GM13976 (cell line): ENCODE data around the gene ZNF146.

Source experiments
- DNase-seq: peaks from one replicate; pipeline ENCODE4 v3.0.0; 2012; ENCODE audit warnings: low spot score
- in situ Hi-C: fragments of 300-500 bp; cut with MboI; formaldehyde crosslinking; loops from one replicate; pipeline ENCODE4 v1.12.0; 2022; ENCODE audit warnings: low sequenced_read_pairs, mixed read lengths, inconsistent platforms; ENCODE audit not compliant: unreplicated experiment
- TF ChIP-seq, protein P1 (sequence below): IDR thresholded peaks from 2 replicates; pipeline ENCODE4 v1.5.1; 2012; ENCODE audit warnings: borderline replicate concordance, mild to moderate bottlenecking; ENCODE audit not compliant: insufficient read depth; ENCODE audit errors: extremely low read depth, missing control alignments, control extremely low read depth

The ZNF146 gene

DNA sequence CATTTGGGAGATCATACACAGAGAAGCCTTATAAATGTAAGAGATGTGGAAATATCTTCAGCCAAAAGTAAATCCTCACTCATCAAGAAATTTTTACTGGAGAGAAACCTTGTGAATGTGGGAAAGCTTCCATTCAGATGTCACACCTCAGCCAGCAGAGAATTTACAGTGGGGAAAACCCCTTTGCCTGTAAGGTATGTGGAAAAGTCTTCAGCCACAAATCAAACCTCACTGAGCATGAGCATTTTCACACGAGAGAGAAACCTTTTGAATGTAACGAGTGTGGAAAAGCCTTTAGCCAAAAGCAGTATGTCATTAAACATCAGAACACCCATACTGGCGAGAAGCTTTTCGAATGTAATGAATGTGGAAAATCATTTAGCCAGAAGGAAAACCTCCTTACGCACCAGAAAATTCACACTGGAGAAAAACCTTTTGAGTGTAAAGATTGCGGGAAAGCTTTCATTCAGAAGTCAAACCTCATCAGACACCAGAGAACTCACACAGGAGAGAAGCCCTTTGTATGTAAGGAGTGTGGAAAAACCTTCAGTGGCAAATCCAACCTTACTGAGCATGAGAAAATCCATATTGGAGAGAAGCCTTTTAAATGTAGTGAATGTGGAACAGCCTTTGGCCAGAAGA, 21.5 kb downstream of the ZNF146 start:
- TF ChIP-seq, protein P1, sequence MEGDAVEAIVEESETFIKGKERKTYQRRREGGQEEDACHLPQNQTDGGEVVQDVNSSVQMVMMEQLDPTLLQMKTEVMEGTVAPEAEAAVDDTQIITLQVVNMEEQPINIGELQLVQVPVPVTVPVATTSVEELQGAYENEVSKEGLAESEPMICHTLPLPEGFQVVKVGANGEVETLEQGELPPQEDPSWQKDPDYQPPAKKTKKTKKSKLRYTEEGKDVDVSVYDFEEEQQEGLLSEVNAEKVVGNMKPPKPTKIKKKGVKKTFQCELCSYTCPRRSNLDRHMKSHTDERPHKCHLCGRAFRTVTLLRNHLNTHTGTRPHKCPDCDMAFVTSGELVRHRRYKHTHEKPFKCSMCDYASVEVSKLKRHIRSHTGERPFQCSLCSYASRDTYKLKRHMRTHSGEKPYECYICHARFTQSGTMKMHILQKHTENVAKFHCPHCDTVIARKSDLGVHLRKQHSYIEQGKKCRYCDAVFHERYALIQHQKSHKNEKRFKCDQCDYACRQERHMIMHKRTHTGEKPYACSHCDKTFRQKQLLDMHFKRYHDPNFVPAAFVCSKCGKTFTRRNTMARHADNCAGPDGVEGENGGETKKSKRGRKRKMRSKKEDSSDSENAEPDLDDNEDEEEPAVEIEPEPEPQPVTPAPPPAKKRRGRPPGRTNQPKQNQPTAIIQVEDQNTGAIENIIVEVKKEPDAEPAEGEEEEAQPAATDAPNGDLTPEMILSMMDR = no peak

DNA sequence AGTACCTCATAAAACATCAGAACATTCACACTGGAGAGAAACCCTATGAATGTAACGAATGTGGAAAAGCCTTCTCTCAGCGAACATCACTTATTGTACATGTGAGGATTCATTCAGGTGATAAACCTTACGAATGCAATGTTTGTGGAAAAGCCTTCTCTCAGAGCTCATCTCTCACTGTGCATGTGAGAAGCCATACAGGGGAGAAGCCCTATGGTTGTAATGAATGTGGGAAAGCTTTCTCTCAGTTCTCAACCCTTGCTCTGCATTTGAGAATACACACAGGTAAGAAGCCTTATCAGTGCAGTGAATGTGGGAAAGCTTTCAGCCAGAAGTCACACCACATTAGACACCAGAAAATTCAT, 22.0 kb downstream of the ZNF146 start:
- no peak for DNase-seq
- in situ Hi-C loops = loop anchor here (25.0 kb wide), 1 partner anchor 125 kb away; no protein-coding TSS in a partner anchor
- TF ChIP-seq, protein P1 = no peak

More for the DNA sequence above, 21.5 kb downstream of the ZNF146 start:
- no peak for DNase-seq
- in situ Hi-C loops = loop anchor here (25.0 kb wide), 1 partner anchor 126 kb away; no protein-coding TSS in a partner anchor

DNA sequence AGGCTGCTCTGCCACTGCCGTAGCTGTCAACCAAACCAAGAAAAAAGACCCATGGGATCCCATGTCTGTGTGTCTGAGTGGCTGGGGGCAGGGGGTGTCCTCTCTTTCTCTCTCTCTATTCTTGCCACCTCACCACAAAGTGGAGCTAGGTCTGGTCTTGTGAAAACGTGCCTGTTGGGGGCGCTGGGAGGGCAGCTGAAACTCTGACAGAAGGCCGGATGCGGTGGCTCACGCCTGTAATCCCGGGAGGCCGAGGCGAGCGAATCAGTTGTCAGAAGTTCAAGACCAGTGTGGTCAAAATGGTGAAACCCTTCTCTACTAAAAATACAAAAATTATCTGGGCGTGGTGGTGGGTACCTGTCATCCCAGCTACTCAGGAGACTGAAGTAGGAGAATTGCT, 29.2 kb downstream of the ZNF146 start:
- in situ Hi-C loops = loop anchor here (25.0 kb wide), 1 partner anchor 118 kb away; no protein-coding TSS in a partner anchor
- peak; percentile 12 for DNase-seq
- TF ChIP-seq, protein P1 = no peak

DNA sequence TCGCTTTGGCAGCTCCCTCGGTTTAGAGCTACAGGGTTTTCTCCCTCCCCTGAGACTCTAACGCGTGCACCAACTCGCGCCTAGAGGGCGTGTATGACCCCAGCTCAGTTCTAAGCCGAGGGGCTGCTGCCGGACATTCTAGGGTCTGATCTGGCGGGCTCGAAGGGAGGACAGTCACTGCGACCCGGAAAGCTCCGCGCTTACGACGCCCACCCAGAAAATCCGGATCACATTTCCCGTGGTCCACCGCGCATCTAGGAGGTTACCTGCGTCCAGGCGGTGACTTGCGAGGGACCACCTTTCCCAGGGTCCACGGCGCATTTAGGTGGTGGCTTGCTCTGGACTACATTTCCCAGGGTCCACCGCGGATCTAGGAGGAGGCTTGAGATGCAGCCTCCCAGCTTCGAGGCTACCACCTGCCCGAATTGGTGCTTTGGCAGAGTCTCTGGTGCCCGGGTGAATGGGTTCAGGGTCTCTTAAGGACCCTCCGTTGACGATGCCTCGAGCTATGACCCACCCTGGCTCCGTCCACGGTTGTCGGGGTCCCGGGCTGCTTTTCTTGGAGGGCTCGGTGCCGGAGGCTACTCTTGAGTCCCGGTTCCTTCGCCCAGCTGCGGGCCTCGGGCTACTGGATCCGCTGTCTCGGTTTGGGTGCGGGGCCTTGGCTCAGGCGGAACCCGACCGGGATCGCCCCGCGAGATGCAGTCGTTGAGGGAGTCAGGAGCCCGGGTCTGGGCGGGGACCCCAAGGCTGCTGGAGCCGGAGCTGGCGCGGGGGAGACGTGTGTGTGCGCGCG, 30.5 kb downstream of the ZNF146 start:
- TF ChIP-seq, protein P1 = no peak
- peak; percentile 32 for DNase-seq
- in situ Hi-C loops = loop anchor here (25.0 kb wide), 1 partner anchor 117 kb away; no protein-coding TSS in a partner anchor

DNA sequence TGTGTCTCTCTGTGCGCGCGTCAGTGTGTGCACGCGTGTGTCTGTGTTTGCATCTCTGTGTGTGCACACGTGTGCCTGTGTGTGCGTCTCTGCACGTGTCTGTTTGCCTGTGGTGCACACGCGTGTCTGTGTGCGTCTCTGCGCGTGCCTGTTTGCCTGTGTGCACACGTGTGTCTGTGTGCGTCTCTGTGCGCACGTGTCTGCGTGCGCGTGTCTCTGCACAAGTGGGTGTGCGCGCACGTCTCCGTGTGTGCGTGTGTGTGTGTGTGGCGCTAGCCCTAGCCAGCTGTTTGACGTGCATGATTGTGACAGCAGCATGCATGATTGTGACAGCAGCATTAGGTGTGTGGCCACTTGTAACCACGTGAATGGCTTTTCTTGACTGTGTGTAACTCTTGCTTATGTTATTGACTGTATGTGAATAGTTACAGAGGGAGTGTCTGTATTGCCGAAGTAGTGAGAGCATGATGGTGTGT, 31.1 kb downstream of the ZNF146 start:
- in situ Hi-C loops = loop anchor here (25.0 kb wide), 1 partner anchor 116 kb away; no protein-coding TSS in a partner anchor
- peak; percentile 8 for DNase-seq

DNA sequence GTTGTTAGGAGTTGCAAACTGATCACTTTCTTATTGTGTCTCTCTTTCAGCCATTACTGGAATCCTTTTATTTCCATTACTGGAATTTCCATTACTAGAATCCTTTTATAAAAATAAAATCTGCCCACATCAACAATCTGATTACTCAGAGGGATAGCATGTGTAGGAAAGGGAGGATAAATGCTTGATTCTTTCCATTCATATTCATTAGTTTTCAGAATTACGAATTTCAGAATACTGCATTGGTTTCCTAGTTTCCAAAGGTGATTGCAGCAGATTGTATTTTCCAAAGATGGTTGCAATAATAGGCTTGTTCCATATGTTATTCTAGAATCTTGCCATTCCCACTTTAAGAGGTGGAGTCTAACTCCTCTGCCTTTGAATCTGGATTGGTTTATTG, 37.1 kb downstream of the ZNF146 start:
- TF ChIP-seq, protein P1 = no peak
- in situ Hi-C loops = no loop called here
- no peak for DNase-seq

More for the DNA sequence above, 31.1 kb downstream of the ZNF146 start:
- TF ChIP-seq, protein P1 = no peak
